NT2/D1 (cell line): Measurements from ENCODE around the gene SMIM35.

Experiments used
- YY1 ChIP-seq: IDR thresholded peaks from 2 replicates; pipeline ENCODE4 v1.6.1; 2011; ENCODE audit not compliant: insufficient read length, insufficient read depth
- ZNF274 ChIP-seq: IDR thresholded peaks from 2 replicates; pipeline ENCODE4 v1.6.1; 2011; ENCODE audit warnings: mild to moderate bottlenecking, low read depth, low read length

DNA sequence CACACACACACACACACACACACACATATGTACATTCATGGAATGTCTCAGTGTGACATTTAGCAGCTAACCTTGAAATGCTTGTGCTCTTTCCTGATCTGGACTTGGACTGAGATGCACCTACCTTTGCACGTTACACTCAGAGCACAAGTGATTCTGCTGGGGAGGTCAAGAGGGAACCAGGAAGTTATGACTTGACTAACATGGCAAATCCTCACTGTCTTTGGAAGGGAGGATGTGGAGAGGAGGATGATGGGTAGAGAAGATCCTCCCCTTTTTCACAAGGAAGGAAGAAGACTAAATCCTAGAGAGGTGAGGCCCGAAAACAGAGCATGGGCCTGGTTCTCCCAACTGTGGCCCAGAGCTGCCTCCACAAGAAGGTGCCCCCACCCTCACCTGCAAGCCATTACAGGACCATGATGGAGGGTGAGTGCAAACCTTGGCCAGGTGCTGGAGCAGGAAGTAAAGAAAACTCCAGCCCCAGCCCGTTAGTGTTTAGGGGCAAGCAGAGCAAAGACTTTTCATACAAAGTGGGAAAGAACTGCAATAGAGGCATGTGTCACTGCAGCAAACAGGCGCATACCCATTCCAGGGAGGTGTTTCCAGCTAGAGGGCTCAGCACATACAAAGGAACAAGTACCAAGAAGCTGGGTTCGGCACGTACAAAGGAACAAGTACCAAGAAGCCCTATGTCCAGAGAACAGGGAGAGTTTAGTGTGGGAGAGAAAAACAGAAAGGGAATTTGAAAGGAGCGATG lies 39.5 kb upstream of the SMIM35 start:
- no peak for TF ChIP-seq YY1
- TF ChIP-seq ZNF274, result no peak
